ENCODE data around the gene TYW1B.
"Not testable (repeated sequence)": the region's sequence is repeated elsewhere in the genome, so short reads cannot be mapped to it uniquely, and the experiment has no call there.

Gene TYW1B

GRCh38 chr7:72808511-72808910 lies 19.5 kb downstream of the TYW1B start:
- not testable (repeated sequence) for DNase-seq

GRCh38 chr7:72806851-72807250 lies 21.1 kb downstream of the TYW1B start:
- not testable (repeated sequence) for DNase-seq

- no peak for DNase-seq
Observed at GRCh38 chr7:72805526-72806494, 22.2 kb downstream of the TYW1B start.

- not testable (repeated sequence) for DNase-seq
Observed at GRCh38 chr7:72803778-72804177, 24.2 kb downstream of the TYW1B start.

- DNase-seq, result not testable (repeated sequence)
Observed at GRCh38 chr7:72801564-72801963, 26.4 kb downstream of the TYW1B start.

- not testable (repeated sequence) for DNase-seq
Observed at GRCh38 chr7:72795401-72795800, 32.6 kb downstream of the TYW1B start.

- DNase-seq, result no peak
Observed at GRCh38 chr7:72793791-72794190, 34.2 kb downstream of the TYW1B start.

GRCh38 chr7:72790698-72791060 lies 37.3 kb downstream of the TYW1B start:
- DNase-seq, result not testable (repeated sequence)

- DNase-seq, result not testable (repeated sequence)
Observed at GRCh38 chr7:72790048-72790697, 37.8 kb downstream of the TYW1B start.

- no peak for DNase-seq
Observed at GRCh38 chr7:72785166-72785955, 42.6 kb downstream of the TYW1B start.

- not testable (repeated sequence) for DNase-seq
Observed at GRCh38 chr7:72783601-72784370, 44.2 kb downstream of the TYW1B start.

GRCh38 chr7:72781631-72782030 lies 46.4 kb downstream of the TYW1B start:
- no peak for DNase-seq

GRCh38 chr7:72781161-72781560 lies 46.8 kb downstream of the TYW1B start:
- DNase-seq, result no peak

- DNase-seq, result not testable (repeated sequence)
Observed at GRCh38 chr7:72780289-72780894, 47.6 kb downstream of the TYW1B start.

- DNase-seq, result not testable (repeated sequence)
Observed at GRCh38 chr7:72777167-72777566, 50.8 kb downstream of the TYW1B start.

GRCh38 chr7:72772627-72773026 lies 55.4 kb downstream of the TYW1B start:
- not testable (repeated sequence) for DNase-seq

GRCh38 chr7:72766994-72767393 lies 61.0 kb downstream of the TYW1B start:
- not testable (repeated sequence) for DNase-seq

GRCh38 chr7:72760602-72761001 lies 67.4 kb downstream of the TYW1B start:
- no peak for DNase-seq

GRCh38 chr7:72754312-72754711 lies 73.7 kb downstream of the TYW1B start:
- no peak for DNase-seq

GRCh38 chr7:72753781-72754180 lies 74.2 kb downstream of the TYW1B start:
- DNase-seq, result no peak

GRCh38 chr7:72753229-72753628 lies 74.8 kb downstream of the TYW1B start:
- DNase-seq, result not testable (repeated sequence)

- DNase-seq, result no peak
Observed at GRCh38 chr7:72751978-72752377, 76.0 kb downstream of the TYW1B start.
